ENCODE results near the gene RANGAP1.
"Not testable (repeated sequence)": the region's sequence is repeated elsewhere in the genome, so short reads cannot be mapped to it uniquely, and the experiment has no call there.

The RANGAP1 gene

DNA sequence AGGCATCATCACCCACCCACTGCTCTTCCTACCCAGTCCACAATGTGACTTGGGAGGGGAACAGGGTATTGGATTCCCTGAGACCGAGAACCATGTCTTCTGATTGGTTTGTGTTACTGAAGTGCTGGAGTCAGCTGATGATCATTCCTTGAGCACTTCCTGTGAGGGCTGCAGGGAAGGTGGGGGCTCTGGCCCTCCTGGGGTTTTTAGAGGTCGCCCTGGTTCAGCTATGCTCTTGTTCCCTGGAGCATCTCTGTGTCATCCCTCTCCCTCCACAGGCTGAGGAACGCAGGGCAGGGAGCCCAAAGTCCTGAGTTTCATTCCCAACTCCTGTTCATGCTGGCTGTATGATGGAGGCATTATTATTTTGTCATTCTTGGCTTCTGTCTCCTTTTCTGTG lies 22.1 kb upstream of the RANGAP1 start:
- no peak overlapping the region for H3K27ac Mint-ChIP-seq
- peaks cover 48% of the 10 kb centered on the region for H3K4me1 Mint-ChIP-seq (ENCODE audit: low read depth)
- H3K36me3 Mint-ChIP-seq, result peaks cover 7% of the 10 kb centered on the region
- H3K9me3 Mint-ChIP-seq (ENCODE audit: low read depth), result no peaks in the 10 kb centered on the region
- H3K4me3 Mint-ChIP-seq, result no peak overlapping the region
- H3K27me3 Mint-ChIP-seq, result no peaks in the 10 kb centered on the region

DNA sequence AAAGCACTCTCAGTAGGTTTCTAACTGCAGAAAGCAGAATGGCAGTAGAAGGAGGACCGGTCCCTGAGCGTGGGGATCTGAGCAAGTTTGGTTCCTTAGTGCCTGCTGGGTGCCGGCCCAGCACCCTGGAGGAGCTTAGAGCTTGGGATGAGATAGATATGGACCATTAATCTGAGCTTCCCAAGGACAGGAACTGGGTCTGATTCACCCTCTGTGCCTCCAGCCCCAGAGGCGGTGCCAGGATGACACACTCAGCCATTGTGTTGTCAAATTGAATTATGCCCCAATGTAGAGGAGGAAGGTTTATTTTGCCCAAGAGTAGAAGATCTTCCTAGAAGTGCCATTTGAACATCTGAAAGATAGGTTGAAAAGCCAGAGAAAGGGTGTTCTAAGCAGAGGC lies 19.7 kb upstream of the RANGAP1 start:
- H3K27ac Mint-ChIP-seq, result no peak overlapping the region

GRCh38 chr22:41302811-41303210 lies 16.8 kb upstream of the RANGAP1 start:
- H3K4me1 Mint-ChIP-seq (ENCODE audit: low read depth), result peaks cover 39% of the 10 kb centered on the region
- peak overlapping the region; percentile 74 for H3K27ac Mint-ChIP-seq
- no peaks in the 10 kb centered on the region for H3K27me3 Mint-ChIP-seq
- peak overlapping the region; percentile 87 for H3K4me3 Mint-ChIP-seq
- H3K9me3 Mint-ChIP-seq (ENCODE audit: low read depth), result no peaks in the 10 kb centered on the region
- peaks cover 4% of the 10 kb centered on the region for H3K36me3 Mint-ChIP-seq

More for the DNA sequence above, 19.7 kb upstream of the RANGAP1 start:
- H3K9me3 Mint-ChIP-seq (ENCODE audit: low read depth), result no peaks in the 10 kb centered on the region
- no peaks in the 10 kb centered on the region for H3K27me3 Mint-ChIP-seq
- H3K4me3 Mint-ChIP-seq, result no peak overlapping the region
- peaks cover 4% of the 10 kb centered on the region for H3K36me3 Mint-ChIP-seq
- H3K4me1 Mint-ChIP-seq (ENCODE audit: low read depth), result peaks cover 48% of the 10 kb centered on the region

- peaks cover 4% of the 10 kb centered on the region for H3K36me3 Mint-ChIP-seq
- H3K27me3 Mint-ChIP-seq, result no peaks in the 10 kb centered on the region
- peak overlapping the region; percentile 87 for H3K4me3 Mint-ChIP-seq
These were observed 16.2 kb upstream of the RANGAP1 start for GRCh38 chr22:41302021-41302767.

DNA sequence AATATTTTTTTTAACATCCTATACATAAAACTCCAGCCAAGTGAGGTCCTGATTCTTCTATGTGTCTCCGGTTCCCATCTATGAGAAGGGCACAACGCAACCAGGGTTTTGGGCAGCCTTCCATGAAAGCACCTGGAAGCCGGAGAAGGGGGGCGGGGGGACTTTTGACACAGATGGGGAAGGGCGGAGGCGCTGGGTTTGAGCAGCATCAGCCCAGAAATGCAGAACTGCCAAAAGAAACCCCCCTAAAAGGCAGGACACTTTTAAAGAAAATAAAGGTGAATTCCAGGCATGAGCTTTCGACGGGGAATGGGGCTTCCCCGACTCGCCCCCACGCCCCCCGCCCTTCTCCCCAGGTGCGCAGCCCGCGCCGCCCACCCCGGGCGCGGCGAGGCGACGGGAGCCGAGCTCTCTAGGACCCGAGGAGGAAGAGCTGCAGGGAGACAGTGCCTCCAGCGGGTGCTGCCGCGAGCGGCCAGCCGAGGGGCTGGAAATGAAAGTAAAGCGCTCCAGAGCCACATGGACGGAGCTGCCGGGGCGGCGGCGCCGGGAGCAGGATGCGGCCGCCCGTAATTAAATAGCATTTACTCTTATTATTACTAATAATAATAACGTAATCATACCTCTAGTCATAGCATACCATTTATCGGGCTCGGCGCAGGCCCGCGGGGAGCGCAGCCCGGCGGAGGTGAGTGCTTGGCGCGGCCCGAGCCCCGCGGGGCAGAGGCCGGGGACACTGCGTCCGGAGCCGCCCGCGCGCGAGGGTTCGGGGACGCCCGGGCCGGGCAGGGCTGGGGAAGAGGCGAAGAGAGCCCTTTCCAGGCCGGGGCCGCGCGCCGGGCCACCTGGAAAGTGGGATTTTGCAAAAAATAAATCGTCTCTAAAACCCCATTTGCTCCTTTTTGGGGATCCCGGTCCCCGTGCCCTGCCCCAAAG lies 15.4 kb upstream of the RANGAP1 start, which contains the start of gene ZC3H7B:
ZC3H7B (plus strand) TSS at position 441 of the 936 bp plus-strand sequence. CDS start 19,136 bp downstream, outside the sequence.
- H3K27ac Mint-ChIP-seq, result peak within 1 kb of the TSS; percentile 84
- H3K4me3 Mint-ChIP-seq, result peak within 1 kb of the TSS; percentile 87
- H3K9me3 Mint-ChIP-seq (ENCODE audit: low read depth), result no peaks in the 10 kb centered on the region
- H3K36me3 Mint-ChIP-seq, result peaks cover 4% of the 10 kb centered on the region
- peaks cover 32% of the 10 kb centered on the region for H3K4me1 Mint-ChIP-seq (ENCODE audit: low read depth)
- no peaks in the 10 kb centered on the region for H3K27me3 Mint-ChIP-seq

More at GRCh38 chr22:41302021-41302767, 16.2 kb upstream of the RANGAP1 start:
- H3K4me1 Mint-ChIP-seq (ENCODE audit: low read depth), result peaks cover 33% of the 10 kb centered on the region
- peak overlapping the region; percentile 74 for H3K27ac Mint-ChIP-seq
- no peaks in the 10 kb centered on the region for H3K9me3 Mint-ChIP-seq (ENCODE audit: low read depth)

DNA sequence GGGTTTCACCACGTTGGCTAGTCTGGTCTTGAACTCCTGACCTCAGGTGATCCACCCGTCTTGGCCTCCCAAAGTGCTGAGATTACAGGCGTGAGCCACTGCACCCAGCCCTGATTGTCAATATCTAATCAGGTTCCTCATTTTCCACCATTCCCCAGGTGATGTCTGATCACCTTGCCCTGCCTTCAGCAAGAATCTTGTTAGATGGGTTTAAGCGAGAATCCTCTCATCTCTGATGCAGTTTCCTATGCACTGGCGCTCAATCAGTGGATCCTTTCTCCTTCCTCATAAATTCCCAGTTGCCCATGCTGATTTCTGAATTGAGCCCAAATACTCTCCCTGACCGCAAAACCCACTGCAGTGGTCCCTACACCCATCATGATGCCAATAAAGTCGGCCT lies 14.7 kb upstream of the RANGAP1 start:
- Mint-ChIP-seq H3K4me1 (ENCODE audit: low read depth) (peaks cover 28% of the 10 kb centered on the region), H3K27ac (peak overlapping the region; percentile 84), H3K4me3 (peak overlapping the region; percentile 73), H3K36me3 (peaks cover 2% of the 10 kb centered on the region), H3K27me3 (no peaks in the 10 kb centered on the region), H3K9me3 (ENCODE audit: low read depth) (no peaks in the 10 kb centered on the region)

- H3K4me3 Mint-ChIP-seq, result no peak overlapping the region
- H3K4me1 Mint-ChIP-seq (ENCODE audit: low read depth), result peaks cover 6% of the 10 kb centered on the region
- no peak overlapping the region for H3K27ac Mint-ChIP-seq
- H3K9me3 Mint-ChIP-seq (ENCODE audit: low read depth), result no peaks in the 10 kb centered on the region
- H3K36me3 Mint-ChIP-seq, result no peaks in the 10 kb centered on the region
- no peaks in the 10 kb centered on the region for H3K27me3 Mint-ChIP-seq
These were observed 11.1 kb upstream of the RANGAP1 start for GRCh38 chr22:41296826-41297667.

DNA sequence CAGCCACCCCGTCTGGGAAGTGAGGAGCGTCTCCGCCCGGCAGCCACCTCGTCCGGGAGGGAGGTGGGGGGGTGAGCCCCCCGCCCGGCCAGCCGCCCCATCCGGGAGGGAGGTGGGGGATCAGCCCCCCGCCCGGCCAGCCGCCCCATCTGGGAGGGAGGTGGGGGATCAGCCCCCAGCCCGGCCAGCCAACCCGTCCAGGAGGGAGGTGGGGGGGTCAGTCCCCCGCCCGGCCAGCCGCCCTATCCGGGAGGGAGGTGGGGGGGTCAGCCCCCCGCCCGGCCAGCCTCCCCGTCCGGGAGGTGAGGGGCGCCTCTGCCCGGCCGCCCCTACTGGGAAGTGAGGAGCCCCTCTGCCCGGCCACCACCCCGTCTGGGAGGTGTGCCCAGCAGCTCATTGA lies 8.8 kb upstream of the RANGAP1 start:
- not testable (repeated sequence) for H3K27ac Mint-ChIP-seq; H3K4me1 Mint-ChIP-seq (ENCODE audit: low read depth); H3K9me3 Mint-ChIP-seq (ENCODE audit: low read depth); H3K36me3 Mint-ChIP-seq; H3K27me3 Mint-ChIP-seq; H3K4me3 Mint-ChIP-seq

DNA sequence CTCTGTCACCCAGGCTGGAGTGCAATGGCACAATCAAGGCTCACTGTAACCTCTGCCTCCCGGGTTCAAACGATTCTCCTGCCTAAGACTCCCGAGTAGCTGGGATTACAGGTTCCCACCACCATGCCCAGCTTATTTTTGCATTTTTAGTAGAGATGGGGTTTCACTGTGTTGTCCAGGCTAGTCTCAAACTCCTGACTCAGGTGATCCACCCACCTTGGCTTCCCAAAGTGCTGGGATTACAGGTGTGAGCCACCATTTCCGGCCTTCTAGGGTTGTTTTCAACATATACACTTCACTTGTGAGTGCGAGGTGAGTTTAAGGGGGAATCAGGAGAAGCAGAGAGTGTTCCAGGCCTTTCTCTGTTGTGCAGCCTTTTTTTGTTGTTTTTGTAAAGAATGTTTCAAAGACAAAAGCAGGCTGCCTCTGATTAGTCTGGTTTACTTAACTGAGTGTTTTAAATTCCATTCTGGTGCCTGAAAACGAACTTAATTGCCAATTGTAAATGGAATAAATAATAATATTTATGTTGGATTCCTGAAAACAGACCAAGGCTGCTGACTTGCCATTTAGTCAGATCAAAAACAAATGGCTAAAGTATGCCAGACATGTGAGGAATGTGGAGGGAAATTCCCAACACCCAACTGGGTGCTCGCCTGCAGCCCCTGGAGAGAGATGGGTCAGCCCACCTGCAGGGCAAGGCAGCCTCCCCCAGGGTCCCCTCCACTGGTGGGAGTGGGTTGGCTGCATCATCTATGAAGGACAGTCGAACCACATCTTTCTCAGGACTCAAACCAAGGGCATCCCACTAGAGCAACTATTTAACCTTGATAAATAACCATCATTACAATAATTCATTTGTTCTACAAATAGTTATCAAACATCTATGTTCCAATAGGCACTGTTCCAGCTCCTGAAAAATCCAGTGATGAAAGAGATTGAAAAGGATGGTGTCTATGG lies 4.6 kb upstream of the RANGAP1 start:
- Mint-ChIP-seq H3K4me3 (no peak overlapping the region), H3K4me1 (ENCODE audit: low read depth) (peaks cover 12% of the 10 kb centered on the region), H3K27me3 (no peaks in the 10 kb centered on the region), H3K9me3 (ENCODE audit: low read depth) (no peaks in the 10 kb centered on the region), H3K36me3 (no peaks in the 10 kb centered on the region), H3K27ac (no peak overlapping the region)

GRCh38 chr22:41289671-41290070 lies 3.7 kb upstream of the RANGAP1 start:
- peak overlapping the region; percentile 4 for H3K27ac Mint-ChIP-seq
- no peak overlapping the region for H3K4me3 Mint-ChIP-seq
- no peaks in the 10 kb centered on the region for H3K36me3 Mint-ChIP-seq
- H3K9me3 Mint-ChIP-seq (ENCODE audit: low read depth), result no peaks in the 10 kb centered on the region
- peaks cover 15% of the 10 kb centered on the region for H3K4me1 Mint-ChIP-seq (ENCODE audit: low read depth)
- H3K27me3 Mint-ChIP-seq, result no peaks in the 10 kb centered on the region

DNA sequence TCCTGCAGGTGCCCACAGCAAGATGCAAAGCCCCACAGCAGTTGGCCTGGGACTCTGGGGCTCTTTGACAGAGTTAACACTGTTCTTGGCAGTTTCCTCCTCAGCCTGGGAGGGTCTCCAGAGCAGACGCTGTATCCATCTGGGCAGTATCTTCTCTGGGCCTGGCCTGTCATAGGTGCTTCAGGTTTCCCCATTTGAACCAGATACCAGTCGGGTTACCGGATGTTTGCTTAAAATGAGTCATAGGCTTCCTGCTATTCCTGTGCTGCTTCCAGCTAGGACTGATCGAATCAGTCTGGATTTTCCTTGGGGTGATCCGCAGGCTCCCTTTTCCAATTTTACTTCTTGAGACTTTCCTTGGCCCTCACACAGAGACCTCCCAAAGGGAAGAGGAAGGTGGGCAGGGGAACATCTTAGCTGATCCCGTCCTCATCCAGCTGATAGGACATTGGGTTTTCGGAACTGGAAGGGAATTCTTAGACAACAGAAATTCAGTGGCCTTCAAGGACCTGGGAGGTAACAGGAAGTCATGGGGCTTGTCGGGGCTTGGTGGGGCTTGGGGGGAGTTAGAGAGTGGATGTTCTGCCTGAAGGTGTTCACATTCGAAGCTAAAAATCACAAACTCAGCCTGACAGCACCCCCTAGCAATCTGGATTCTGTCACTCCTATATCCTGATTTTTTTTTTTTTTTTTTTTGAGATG lies 2.4 kb upstream of the RANGAP1 start:
- Mint-ChIP-seq H3K27me3 (no peaks in the 10 kb centered on the region), H3K36me3 (no peaks in the 10 kb centered on the region), H3K4me1 (ENCODE audit: low read depth) (peaks cover 19% of the 10 kb centered on the region), H3K4me3 (peak overlapping the region; percentile 65), H3K27ac (peak overlapping the region; percentile 90), H3K9me3 (ENCODE audit: low read depth) (no peaks in the 10 kb centered on the region)

DNA sequence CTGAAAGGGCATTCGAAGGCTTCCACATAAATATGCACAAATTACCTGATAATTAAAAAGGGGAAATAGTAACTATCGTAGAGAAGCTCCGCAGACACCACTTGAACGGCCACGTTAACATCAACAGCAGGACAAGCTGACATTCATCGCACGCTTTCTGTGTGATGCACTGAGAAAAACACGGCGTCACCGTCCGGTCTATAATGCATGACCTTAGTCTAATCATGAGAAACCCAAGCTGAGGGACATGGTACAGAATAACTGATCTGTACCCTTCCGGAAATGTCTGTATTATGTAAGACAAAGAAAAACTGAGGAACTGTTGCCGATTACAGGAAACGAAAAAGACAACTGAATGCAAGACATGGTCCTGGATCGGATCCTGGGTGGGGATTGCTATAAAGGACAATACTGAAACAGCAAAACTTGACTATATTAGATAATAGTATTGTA lies 678 bp upstream of the RANGAP1 start:
- peak overlapping the region; percentile 97 for H3K27ac Mint-ChIP-seq

DNA sequence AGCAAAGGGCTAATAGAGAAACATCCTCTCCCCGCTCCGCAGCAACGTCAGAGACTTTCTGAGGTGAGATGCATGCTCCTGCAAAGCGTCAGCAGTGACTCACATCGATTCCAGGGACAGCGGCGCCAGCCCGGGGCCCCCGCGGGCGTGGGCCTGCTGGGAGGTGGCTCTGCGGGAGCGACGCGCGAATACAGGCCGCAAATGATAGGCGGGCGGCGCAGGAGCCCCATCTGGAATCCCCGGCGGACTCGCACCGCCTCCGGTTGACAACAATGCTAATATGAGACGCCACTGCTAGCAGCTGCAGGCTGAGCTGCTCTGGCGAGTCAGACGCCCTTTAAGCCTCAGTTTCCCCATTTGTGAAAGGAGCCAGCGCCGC lies 557 bp downstream of the RANGAP1 start:
- no peaks in the 10 kb centered on the region for H3K9me3 Mint-ChIP-seq (ENCODE audit: low read depth)
- no peaks in the 10 kb centered on the region for H3K27me3 Mint-ChIP-seq
- peaks cover 31% of the 10 kb centered on the region for H3K4me1 Mint-ChIP-seq (ENCODE audit: low read depth)
- H3K27ac Mint-ChIP-seq, result peak overlapping the region; percentile 97
- peak overlapping the region; percentile 96 for H3K4me3 Mint-ChIP-seq
- no peaks in the 10 kb centered on the region for H3K36me3 Mint-ChIP-seq

More for the DNA sequence above, 678 bp upstream of the RANGAP1 start:
- Mint-ChIP-seq H3K9me3 (ENCODE audit: low read depth) (no peaks in the 10 kb centered on the region), H3K4me3 (peak overlapping the region; percentile 96), H3K27me3 (no peaks in the 10 kb centered on the region), H3K4me1 (ENCODE audit: low read depth) (peaks cover 27% of the 10 kb centered on the region), H3K36me3 (no peaks in the 10 kb centered on the region)

Measured in activated naive CD8-positive, alpha-beta T cell (primary cell).